K562 (cell line): ENCODE measurements around the gene ABCA1. TPM values are rescaled to one million over a fixed set of nuclear protein-coding genes. Genes with fewer than 3 reads are reported as not detected.

ENCODE experiments used
- ARID1B ChIP-seq: fragments of 450-650 bp; IDR thresholded peaks from 2 replicates; pipeline ENCODE4 v1.6.1; 2016; ENCODE audit warnings: antibody characterized with exemption, mild to moderate bottlenecking, inconsistent platforms
- BMI1 ChIP-seq: fragments of 150-350 bp; IDR thresholded peaks from 2 replicates; pipeline ENCODE4 v1.6.1; 2014; ENCODE audit warnings: low read length
- CBFA2T2 ChIP-seq: fragments of 450-650 bp; conservative IDR thresholded peaks from 2 replicates; pipeline ENCODE4 v1.6.1; 2017; ENCODE audit warnings: mild to moderate bottlenecking
- CXXC5 ChIP-seq: fragments of 250-450 bp; sonication (Bioruptor Pico); IDR thresholded peaks from 2 replicates; pipeline ENCODE4 v1.8.0; 2022; ENCODE audit warnings: inconsistent platforms, mild to moderate bottlenecking, moderate library complexity
- ETV6 ChIP-seq, 3 experiments: fragments of 150-350 bp in 1 of 3; sonication (generic) in 1 of 3; formaldehyde crosslinking in 1 of 3; IDR thresholded peaks; 2 replicates each; pipeline versions ENCODE4 v1.6.1 to v1.8.0; 2014 to 2022; ENCODE audit warnings: borderline replicate concordance in 2 of 3, low read depth in 2 of 3, antibody characterized with exemption in 1 of 3, low read length in 1 of 3, mild to moderate bottlenecking in 1 of 3, missing genetic modification reagents in 1 of 3
- FOXA1 ChIP-seq: fragments of 450-650 bp; IDR thresholded peaks from 2 replicates; pipeline ENCODE4 v1.6.1; 2016; ENCODE audit warnings: mild to moderate bottlenecking, borderline replicate concordance
- GATAD2B ChIP-seq: fragments of 450-650 bp; IDR thresholded peaks from 2 replicates; pipeline ENCODE4 v1.6.1; 2017; ENCODE audit warnings: mild to moderate bottlenecking, borderline replicate concordance
- ILF3 ChIP-seq: fragments of 450-650 bp; IDR thresholded peaks from 2 replicates; pipeline ENCODE4 v1.6.1; 2018; ENCODE audit warnings: antibody characterized with exemption, mild to moderate bottlenecking, moderate library complexity, borderline replicate concordance
- IRF9 ChIP-seq: fragments of 450-650 bp; IDR thresholded peaks from 2 replicates; pipeline ENCODE4 v1.6.1; 2016; ENCODE audit warnings: missing biosample characterization, missing genetic modification characterization
- MNT ChIP-seq, 2 experiments: fragments of 450-650 bp; conservative IDR thresholded peaks; 2 replicates each; pipeline ENCODE4 v1.6.1; 2017; ENCODE audit warnings: mild to moderate bottlenecking in 2 of 2, moderate library complexity in 2 of 2
- MTA1 ChIP-seq: fragments of 450-650 bp; IDR thresholded peaks from 2 replicates; pipeline ENCODE4 v1.6.1; 2017; ENCODE audit warnings: borderline replicate concordance
- SMARCC2 ChIP-seq: fragments of 450-650 bp; IDR thresholded peaks from 2 replicates; pipeline ENCODE4 v1.6.1; 2017; ENCODE audit warnings: antibody characterized with exemption, moderate library complexity, mild to moderate bottlenecking, low read depth
- SMARCE1 ChIP-seq: fragments of 450-650 bp; IDR thresholded peaks from 2 replicates; pipeline ENCODE4 v1.7.1; 2016; ENCODE audit warnings: mild to moderate bottlenecking
- TAF7 ChIP-seq: fragments of 450-650 bp; IDR thresholded peaks from 2 replicates; pipeline ENCODE4 v1.6.1; 2016; ENCODE audit warnings: missing genetic modification characterization, missing compliant biosample characterization
- ZFP30 ChIP-seq: fragments of 250-450 bp; sonication (Bioruptor Pico); IDR thresholded peaks from 2 replicates; pipeline ENCODE4 v1.8.0; 2022; ENCODE audit warnings: moderate library complexity, mild to moderate bottlenecking, inconsistent platforms, borderline replicate concordance
- ZNF217 ChIP-seq: sonication (generic); formaldehyde crosslinking; IDR thresholded peaks from 2 replicates; pipeline ENCODE4 v1.8.0; 2022; ENCODE audit warnings: mild to moderate bottlenecking, missing genetic modification reagents
- polyA plus RNA-seq, 8 experiments: library from polyadenylated mRNA; depleted of rRNA in 4 of 8; stranded (reverse) in 5 of 8; unstranded in 3 of 8; fragments of >200 nt; fragmentation: Nextera tagmentation in 2 of 8; fragmentation: Illumina TruSeq in 1 of 8; extraction: Ambion mirVana in 2 of 8; extraction: Trizol in 1 of 8; gene quantifications; 2 replicates each; pipeline versions ENCODE4 v1.2.1 to v1.2.3, GENCODE V29; 2011 to 2014; ENCODE audit warnings: inconsistent platforms in 1 of 8, missing spikeins in 1 of 8
- total RNA-seq, 7 experiments: library from RNA; depleted of rRNA in 6 of 7; stranded (reverse); fragments of >200 nt in 6 of 7; fragmentation: Illumina TruSeq in 2 of 7; extraction: Trizol in 2 of 7; gene quantifications; 2 replicates each; pipeline versions ENCODE4 v1.2.1 to v1.2.3, GENCODE V29; 2011 to 2021; ENCODE audit warnings: low replicate concordance in 1 of 7

ABCA1 gene
- total and polyA plus RNA-seq, 9 of the 15 experiments (the other 6 are each of a cell fraction or from before 2014, with no cell fraction given): under 0.01 to 0.18 (median 0.02) TPM; not detected in 5

- TF ChIP-seq IRF9 (tag) (no peak), CXXC5 (CRISPR knock-in tag) (0 out of 2 replicates have a peak, but pooled peaks have one; percentile 26), SMARCE1 (peak; percentile 64), BMI1 (no peak), TAF7 (tag) (no peak), ARID1B (peak; percentile 84), GATAD2B (peak; percentile 73; the same call in 1 of the 2 replicates), CBFA2T2 (peak; percentile 39), ZFP30 (CRISPR knock-in tag) (no peak), SMARCC2 (peak; percentile 67; the same call in 1 of the 2 replicates), FOXA1 (no peak), ETV6 (IDR thresholded peaks at IDR 0.05; ENCODE audit: borderline replicate concordance in 1 of 2, low read depth in 2 of 2, low read length in 1 of 2) (0 out of 4 replicates have a peak, but pooled peaks of 1 of the 2 experiments have one; percentile 33), ETV6 (CRISPR knock-in tag; IDR thresholded peaks at IDR 0.05; ENCODE audit: borderline replicate concordance) (no peak), ILF3 (no peak), MTA1 (0 out of 2 replicates have a peak, but pooled peaks have one; percentile 51), ZNF217 (no peak), MNT (conservative IDR thresholded peaks at IDR 0.05) (0 out of 4 replicates have a peak, but pooled peaks of 1 of the 2 experiments have one; percentile 17)
- TF ChIP-seq, all 486 proteins: peak for 34
Observed at GRCh38 chr9:104745852-104746251, 182.1 kb downstream of the ABCA1 start (continued).
